ENCODE results near the gene PCNA.

DNA sequence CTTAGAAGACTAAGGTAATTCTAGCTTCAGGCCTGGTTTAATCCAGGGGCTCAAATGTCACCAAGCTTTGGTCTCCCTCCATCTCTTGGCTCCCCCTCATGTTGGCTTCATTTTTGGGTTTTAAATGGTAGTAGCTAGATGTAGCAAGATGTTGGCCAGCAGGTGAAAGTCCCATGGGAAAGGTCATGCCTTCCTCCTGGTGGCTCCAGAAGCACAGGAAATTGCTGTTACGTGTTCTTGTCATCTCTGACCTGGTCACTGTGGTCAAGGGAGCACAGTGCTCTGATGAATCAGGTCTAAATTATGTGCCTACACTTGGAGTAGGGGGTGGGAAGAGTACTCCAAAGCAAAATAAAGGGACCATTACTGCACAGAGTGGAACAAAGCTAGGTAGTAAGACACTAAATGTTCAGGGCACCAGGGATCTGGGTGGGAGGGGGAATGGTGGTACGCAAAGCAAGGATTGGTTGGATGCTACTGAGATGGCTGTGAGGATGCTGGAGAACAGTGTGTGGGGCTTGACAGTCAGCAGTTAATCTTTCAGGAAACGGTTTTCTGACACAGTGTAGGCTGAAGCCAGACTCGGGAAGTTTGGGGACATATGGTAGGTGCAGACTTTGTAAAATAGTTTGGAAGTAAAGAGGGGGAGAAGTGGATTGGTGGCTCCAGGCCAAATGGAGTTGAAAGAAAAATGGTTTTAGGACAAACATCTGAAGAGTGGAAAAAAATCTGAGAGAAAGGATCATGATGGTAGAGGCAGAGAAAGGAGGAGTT lies 37.1 kb upstream of the PCNA start:
- TF ChIP-seq, protein P1, sequence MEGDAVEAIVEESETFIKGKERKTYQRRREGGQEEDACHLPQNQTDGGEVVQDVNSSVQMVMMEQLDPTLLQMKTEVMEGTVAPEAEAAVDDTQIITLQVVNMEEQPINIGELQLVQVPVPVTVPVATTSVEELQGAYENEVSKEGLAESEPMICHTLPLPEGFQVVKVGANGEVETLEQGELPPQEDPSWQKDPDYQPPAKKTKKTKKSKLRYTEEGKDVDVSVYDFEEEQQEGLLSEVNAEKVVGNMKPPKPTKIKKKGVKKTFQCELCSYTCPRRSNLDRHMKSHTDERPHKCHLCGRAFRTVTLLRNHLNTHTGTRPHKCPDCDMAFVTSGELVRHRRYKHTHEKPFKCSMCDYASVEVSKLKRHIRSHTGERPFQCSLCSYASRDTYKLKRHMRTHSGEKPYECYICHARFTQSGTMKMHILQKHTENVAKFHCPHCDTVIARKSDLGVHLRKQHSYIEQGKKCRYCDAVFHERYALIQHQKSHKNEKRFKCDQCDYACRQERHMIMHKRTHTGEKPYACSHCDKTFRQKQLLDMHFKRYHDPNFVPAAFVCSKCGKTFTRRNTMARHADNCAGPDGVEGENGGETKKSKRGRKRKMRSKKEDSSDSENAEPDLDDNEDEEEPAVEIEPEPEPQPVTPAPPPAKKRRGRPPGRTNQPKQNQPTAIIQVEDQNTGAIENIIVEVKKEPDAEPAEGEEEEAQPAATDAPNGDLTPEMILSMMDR (IDR thresholded peaks at IDR 0.05; ENCODE audit: low read depth, low read length, poor library complexity, severe bottlenecking) = no peak
- TF ChIP-seq EZH2phosphoT487 (IDR thresholded peaks at IDR 0.05; ENCODE audit: borderline replicate concordance, low read length) = no peak

Data from DOHH2 (cell line).